Keratinocyte (primary cell): ENCODE results near the gene STIM1. TPM values are rescaled to one million over a fixed set of nuclear protein-coding genes. Genes with fewer than 3 reads are reported as not detected.

Experiments
- DNase-seq: peaks from one replicate; pipeline ENCODE4 v3.0.0-alpha.2; 2011; ENCODE audit warnings: low read depth, missing footprints, low spot score
- FAIRE-seq: peaks from 2 replicates; lab custom pipeline; 2011; peaks lifted over from hg19 to GRCh38; lab: Jason Lieb, UNC
- H2AFZ ChIP-seq: 2 replicates; pipeline ENCODE4 v1.6.0; 2012; ENCODE audit warnings: low read length, control low read depth, inconsistent platforms; ENCODE audit not compliant: control insufficient read depth
- H3K27ac ChIP-seq: 2 replicates; pipeline ENCODE4 v1.5.1; 2011; ENCODE audit warnings: low read length; ENCODE audit not compliant: control insufficient read depth, insufficient read depth
- H3K27me3 ChIP-seq: 3 replicates; pipeline ENCODE4 v1.6.0; 2011; ENCODE audit warnings: low read length; ENCODE audit not compliant: control insufficient read depth, insufficient read depth; ENCODE audit errors: extremely low read depth
- H3K36me3 ChIP-seq, 2 experiments: 2 replicates in 1 of 2; 3 replicates in 1 of 2; pipeline ENCODE4 v1.5.1; 2011; ENCODE audit warnings: low read length in 2 of 2, mild to moderate bottlenecking in 1 of 2; ENCODE audit not compliant: control insufficient read depth in 2 of 2, insufficient read depth in 2 of 2; ENCODE audit errors: extremely low read depth in 1 of 2
- H3K4me1 ChIP-seq: 3 replicates; pipeline ENCODE4 v1.5.1; 2011; ENCODE audit warnings: low read length; ENCODE audit not compliant: control insufficient read depth, insufficient read depth; ENCODE audit errors: extremely low read depth
- H3K4me2 ChIP-seq: 3 replicates; pipeline ENCODE4 v1.6.0; 2011; ENCODE audit warnings: low read depth, low read length; ENCODE audit not compliant: control insufficient read depth, insufficient read depth; ENCODE audit errors: extremely low read depth
- H3K4me3 ChIP-seq, 3 experiments: fragments of 200-600 bp in 1 of 3; sonication (generic) in 1 of 3; 2 replicates in 2 of 3; 3 replicates in 1 of 3; pipeline ENCODE4 v1.5.1; 2011 to 2016; ENCODE audit warnings: low read length in 3 of 3, mild to moderate bottlenecking in 3 of 3, control low read depth in 2 of 3, inconsistent platforms in 1 of 3, low read depth in 1 of 3, mixed read lengths in 1 of 3, mixed run types in 1 of 3, moderate library complexity in 1 of 3; ENCODE audit not compliant: control insufficient read depth in 2 of 3, insufficient read depth in 2 of 3; ENCODE audit errors: extremely low read depth in 1 of 3
- H3K79me2 ChIP-seq: 2 replicates; pipeline ENCODE4 v1.6.0; 2012; ENCODE audit warnings: low read length; ENCODE audit not compliant: control insufficient read depth, insufficient read depth
- H3K9ac ChIP-seq: 3 replicates; pipeline ENCODE4 v1.6.0; 2011; ENCODE audit warnings: low read length; ENCODE audit not compliant: control insufficient read depth, insufficient read depth; ENCODE audit errors: extremely low read depth
- H3K9me1 ChIP-seq: 3 replicates; pipeline ENCODE4 v1.6.0; 2011; ENCODE audit warnings: low read length; ENCODE audit not compliant: control insufficient read depth, insufficient read depth; ENCODE audit errors: extremely low read depth
- H3K9me3 ChIP-seq: 2 replicates; pipeline ENCODE4 v1.5.1; 2012; ENCODE audit warnings: low read depth, low read length; ENCODE audit not compliant: control insufficient read depth
- H4K20me1 ChIP-seq: 3 replicates; pipeline ENCODE4 v1.6.0; 2011; ENCODE audit warnings: low read length; ENCODE audit not compliant: control insufficient read depth, insufficient read depth; ENCODE audit errors: extremely low read depth
- CTCF ChIP-seq, 3 experiments: IDR thresholded peaks in 1 of 3; conservative IDR thresholded peaks in 1 of 3; optimal IDR thresholded peaks in 1 of 3; 2 replicates in 2 of 3; 3 replicates in 1 of 3; pipeline versions ENCODE3 to v1.5.1; 2011; ENCODE audit warnings: low read length in 3 of 3, mild to moderate bottlenecking in 3 of 3, moderate library complexity in 2 of 3, control low read depth in 1 of 3, inconsistent platforms in 1 of 3; ENCODE audit not compliant: insufficient read depth in 2 of 3; ENCODE audit errors: extremely low read depth in 1 of 3
- EZH2 ChIP-seq: IDR thresholded peaks from one replicate; pipeline ENCODE4 v1.6.1; 2012; ENCODE audit warnings: inconsistent platforms, mild to moderate bottlenecking, low read length, moderate library complexity
- dilution Hi-C: fragments of 300-500 bp; cut with MboI; formaldehyde crosslinking; loops from one replicate; pipeline ENCODE4 v1.7.0; 2020; ENCODE audit warnings: low sequenced_read_pairs; ENCODE audit not compliant: extremely low pct_ligation_motif_present
- polyA plus RNA-seq, 5 experiments: library from polyadenylated mRNA; depleted of rRNA in 3 of 5; stranded (reverse) in 3 of 5; stranded (forward) in 1 of 5; unstranded in 1 of 5; fragments of >200 nt; gene quantifications; 1 replicate in 1 of 5; 2 replicates in 3 of 5; 3 replicates in 1 of 5; pipeline versions ENCODE4 v1.2.1 to v1.2.3, GENCODE V29; 2011 to 2012; ENCODE audit warnings: missing spikeins in 2 of 5, low read depth in 1 of 5, low replicate concordance in 1 of 5

The STIM1 gene
- polyA plus RNA-seq, 1 donor (not counting 4 experiments of a cell fraction or from before 2014, with no cell fraction given), result 23.7 TPM

GRCh38 chr11:4115128-4115527 lies 259.7 kb downstream of the STIM1 start:
- Histone ChIP-seq H3K27me3 (no peaks in the 10 kb centered on the region), H3K9ac (no peak overlapping the region), H3K9me3 (no peaks in the 10 kb centered on the region), H3K4me2 (no peak overlapping the region), H2AFZ (no peak overlapping the region), H3K4me3 (no peak overlapping the region), H3K4me1 (no peaks in the 10 kb centered on the region), H3K27ac (no peak overlapping the region), H4K20me1 (no peaks in the 10 kb centered on the region), H3K79me2 (no peaks in the 10 kb centered on the region), H3K36me3 (peaks cover 1 to 8% of the 10 kb centered on the region in 2 experiments), H3K9me1 (no peaks in the 10 kb centered on the region)
- no peak for DNase-seq
- no peak for FAIRE-seq
- dilution Hi-C loops, result no loop called here
- no peak for TF ChIP-seq EZH2
- no peak for TF ChIP-seq CTCF (optimal IDR thresholded peaks at IDR 0.05 in 1 of 3, IDR thresholded peaks at IDR 0.05 in 1 of 3, conservative IDR thresholded peaks at IDR 0.05 in 1 of 3; ENCODE audit: extremely low read depth in 1 of 3, insufficient read depth in 2 of 3, low read length in 3 of 3)

GRCh38 chr11:4118107-4118506 lies 262.6 kb downstream of the STIM1 start:
- no peak overlapping the region for H3K4me2 ChIP-seq
- H3K79me2 ChIP-seq, result no peaks in the 10 kb centered on the region
- H4K20me1 ChIP-seq, result no peaks in the 10 kb centered on the region
- dilution Hi-C loops, result no loop called here
- H3K9me3 ChIP-seq, result no peaks in the 10 kb centered on the region
- FAIRE-seq (no peak), DNase-seq (no peak)
- H3K4me3 ChIP-seq, result no peak overlapping the region
- TF ChIP-seq EZH2 (no peak), CTCF (optimal IDR thresholded peaks at IDR 0.05 in 1 of 3, IDR thresholded peaks at IDR 0.05 in 1 of 3, conservative IDR thresholded peaks at IDR 0.05 in 1 of 3; ENCODE audit: extremely low read depth in 1 of 3, insufficient read depth in 2 of 3, low read length in 3 of 3) (no peak)
- H3K27me3 ChIP-seq, result no peaks in the 10 kb centered on the region
- H3K27ac ChIP-seq, result no peak overlapping the region
- no peaks in the 10 kb centered on the region for H3K9me1 ChIP-seq
- no peak overlapping the region for H2AFZ ChIP-seq
- no peaks in the 10 kb centered on the region for H3K4me1 ChIP-seq
- no peak overlapping the region for H3K9ac ChIP-seq
- peaks cover 5 to 16% of the 10 kb centered on the region in 2 experiments for H3K36me3 ChIP-seq
